Activated B cell treated with CpG ODN at 0.5 μM for 24 hours (primary cell): ENCODE results near the gene TCERG1L. TPM values are rescaled to one million over a fixed set of nuclear protein-coding genes. Genes with fewer than 3 reads are reported as not detected.

Experiments
- ATAC-seq: fragments of 200-7000 bp; cut with Tn5 transposase; one replicate; pipeline ENCODE4 v1.10.0; 2021; ENCODE audit warnings: low read depth, mild to moderate bottlenecking, moderate library complexity
- CTCF ChIA-PET: fragments of 350-600 bp; sonication (Branson Sonifier 250); formaldehyde crosslinking; loops from one replicate; lab custom pipeline; 2021; ENCODE audit warnings: antibody characterized with exemption; lab: Charles Lee
- POLR2A ChIA-PET: fragments of 350-600 bp; sonication (Branson Sonifier 250); formaldehyde crosslinking; loops from one replicate; lab custom pipeline; 2021; ENCODE audit warnings: antibody characterized with exemption; lab: Charles Lee
- DNase-seq: peaks from one replicate; pipeline ENCODE4 v3.0.0; 2022
- H3K27ac Mint-ChIP-seq: one replicate; pipeline ENCODE4 v1.8.0; 2020; ENCODE audit warnings: mixed read lengths
- H3K27me3 Mint-ChIP-seq: one replicate; pipeline ENCODE4 v1.8.0; 2021; ENCODE audit warnings: mixed read lengths
- H3K36me3 Mint-ChIP-seq: one replicate; pipeline ENCODE4 v1.8.0; 2021; ENCODE audit warnings: low read depth, mixed read lengths
- H3K4me1 Mint-ChIP-seq: one replicate; pipeline ENCODE4 v1.8.0; 2021; ENCODE audit warnings: mixed read lengths
- H3K4me3 Mint-ChIP-seq: one replicate; pipeline ENCODE4 v1.8.0; 2020; ENCODE audit warnings: mild to moderate bottlenecking, mixed read lengths
- H3K9me3 Mint-ChIP-seq: one replicate; pipeline ENCODE4 v1.8.0; 2020; ENCODE audit warnings: mixed read lengths
- CTCF ChIP-seq: fragments of 200-600 bp; IDR thresholded peaks from one replicate; pipeline ENCODE4 v1.8.0; 2022; ENCODE audit warnings: antibody characterized with exemption, mild to moderate bottlenecking
- intact Hi-C: fragments of 100-400 bp; cut with micrococcal nuclease; formaldehyde crosslinking; loops from one replicate; pipeline ENCODE4 v1.15.1; 2024
- total RNA-seq: library from RNA; stranded (reverse); gene quantifications from 2 replicates; pipeline ENCODE4 v1.2.3, GENCODE V29; 2022

TCERG1L gene
- total RNA-seq, 1 donor from 2014 or later, result not detected

GRCh38 chr10:131070856-131071255, 240.7 kb downstream of the TCERG1L start:
- no peak overlapping the region for H3K27ac Mint-ChIP-seq
- no peak overlapping the region for H3K4me3 Mint-ChIP-seq
- no peaks in the 10 kb centered on the region for H3K4me1 Mint-ChIP-seq
- ChIA-PET CTCF (no interaction called here), POLR2A (no interaction called here)
- H3K36me3 Mint-ChIP-seq, result no peaks in the 10 kb centered on the region
- no peaks in the 10 kb centered on the region for H3K27me3 Mint-ChIP-seq
- no peaks in the 10 kb centered on the region for H3K9me3 Mint-ChIP-seq
- no peak for ATAC-seq
- intact Hi-C loops, result no loop called here
- no peak for TF ChIP-seq CTCF
- no peak for DNase-seq

- H3K27me3 Mint-ChIP-seq, result no peaks in the 10 kb centered on the region
- no peaks in the 10 kb centered on the region for H3K36me3 Mint-ChIP-seq
- no peak overlapping the region for H3K27ac Mint-ChIP-seq
- intact Hi-C loops, result no loop called here
- no peaks in the 10 kb centered on the region for H3K4me1 Mint-ChIP-seq
- no peaks in the 10 kb centered on the region for H3K9me3 Mint-ChIP-seq
- no peak for TF ChIP-seq CTCF
- ATAC-seq, result no peak
- no peak overlapping the region for H3K4me3 Mint-ChIP-seq
- POLR2A ChIA-PET, result no interaction called here
- CTCF ChIA-PET, result no interaction called here
- no peak for DNase-seq
Observed at GRCh38 chr10:131068760-131069159, 242.8 kb downstream of the TCERG1L start.

GRCh38 chr10:131068311-131068710, 243.2 kb downstream of the TCERG1L start:
- Mint-ChIP-seq H3K27me3 (no peaks in the 10 kb centered on the region), H3K4me1 (no peaks in the 10 kb centered on the region), H3K9me3 (no peaks in the 10 kb centered on the region), H3K27ac (no peak overlapping the region), H3K36me3 (no peaks in the 10 kb centered on the region), H3K4me3 (no peak overlapping the region)
- no peak for ATAC-seq
- POLR2A ChIA-PET, result no interaction called here
- TF ChIP-seq CTCF, result no peak
- intact Hi-C loops, result no loop called here
- DNase-seq, result no peak
- CTCF ChIA-PET, result no interaction called here

- Mint-ChIP-seq H3K36me3 (no peaks in the 10 kb centered on the region), H3K27ac (no peak overlapping the region), H3K4me1 (no peaks in the 10 kb centered on the region), H3K9me3 (no peaks in the 10 kb centered on the region), H3K4me3 (no peak overlapping the region), H3K27me3 (no peaks in the 10 kb centered on the region)
- no peak for ATAC-seq
- TF ChIP-seq CTCF, result no peak
- no peak for DNase-seq
- intact Hi-C loops, result no loop called here
- ChIA-PET CTCF (no interaction called here), POLR2A (no interaction called here)
Observed at GRCh38 chr10:131067690-131068089, 243.8 kb downstream of the TCERG1L start.

- ChIA-PET POLR2A (no interaction called here), CTCF (no interaction called here)
- ATAC-seq (no peak), DNase-seq (no peak)
- no peaks in the 10 kb centered on the region for H3K9me3 Mint-ChIP-seq
- no peak for TF ChIP-seq CTCF
- intact Hi-C loops, result no loop called here
- H3K27me3 Mint-ChIP-seq, result no peaks in the 10 kb centered on the region
- no peak overlapping the region for H3K27ac Mint-ChIP-seq
- H3K4me3 Mint-ChIP-seq, result no peak overlapping the region
- no peaks in the 10 kb centered on the region for H3K36me3 Mint-ChIP-seq
- H3K4me1 Mint-ChIP-seq, result no peaks in the 10 kb centered on the region
Observed at GRCh38 chr10:131065673-131066305, 245.7 kb downstream of the TCERG1L start.
